ENCODE measurements around the gene PLXNB3. TPM values are rescaled to one million over a fixed set of nuclear protein-coding genes. Genes with fewer than 3 reads are reported as not detected.

Gene PLXNB3
- total RNA-seq, 4 donors from 2014 or later, result 2.7 to 25.6 (median 7.6) TPM

DNA sequence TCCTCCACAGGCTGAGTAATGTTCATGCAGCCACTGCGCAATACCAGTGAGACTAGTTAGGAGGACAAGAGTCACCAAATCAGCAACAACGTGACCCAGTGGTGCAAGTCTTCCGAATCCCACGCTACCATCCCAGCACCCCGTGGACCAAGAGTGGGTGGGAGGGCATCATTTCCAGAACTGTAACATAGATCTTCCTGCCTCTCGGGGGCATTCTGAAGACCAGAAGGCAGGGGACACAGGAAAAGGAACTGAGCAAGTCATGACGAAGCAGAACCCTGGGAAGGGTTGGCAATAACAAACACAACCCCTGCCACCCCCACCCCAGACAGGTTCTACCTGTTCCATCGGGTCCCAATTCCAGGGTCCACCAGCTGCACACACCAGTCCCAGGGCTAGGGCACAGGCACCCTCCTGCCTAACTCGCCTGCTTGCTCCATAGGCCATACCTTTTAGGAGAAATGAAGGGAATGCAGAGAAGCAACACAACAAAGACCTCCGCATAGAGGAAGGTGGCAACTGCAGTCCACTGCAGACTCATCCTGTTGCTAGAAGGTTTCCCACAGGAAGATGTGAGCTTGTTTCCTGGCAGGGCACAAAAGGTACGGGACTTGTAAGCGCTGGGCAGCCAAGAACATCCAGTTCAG lies 41.2 kb upstream of the PLXNB3 start:
- peak overlapping the region; percentile 63 to 75 (median 68) for H3K4me3 ChIP-seq
- peaks cover 2 to 43% (median 17%) of the 10 kb centered on the region in 4 donors for H3K4me1 ChIP-seq
- peak overlapping the region; percentile 89 to 93 (median 92) for H3K27ac ChIP-seq
- peaks cover 0 to 30% (median 0%) of the 10 kb centered on the region in 3 donors for H3K36me3 ChIP-seq
- H3K9me3 ChIP-seq, result no peaks in the 10 kb centered on the region
- H3K27me3 ChIP-seq, result no peaks in the 10 kb centered on the region
- no peak for DNase-seq
- TF ChIP-seq, protein P1, sequence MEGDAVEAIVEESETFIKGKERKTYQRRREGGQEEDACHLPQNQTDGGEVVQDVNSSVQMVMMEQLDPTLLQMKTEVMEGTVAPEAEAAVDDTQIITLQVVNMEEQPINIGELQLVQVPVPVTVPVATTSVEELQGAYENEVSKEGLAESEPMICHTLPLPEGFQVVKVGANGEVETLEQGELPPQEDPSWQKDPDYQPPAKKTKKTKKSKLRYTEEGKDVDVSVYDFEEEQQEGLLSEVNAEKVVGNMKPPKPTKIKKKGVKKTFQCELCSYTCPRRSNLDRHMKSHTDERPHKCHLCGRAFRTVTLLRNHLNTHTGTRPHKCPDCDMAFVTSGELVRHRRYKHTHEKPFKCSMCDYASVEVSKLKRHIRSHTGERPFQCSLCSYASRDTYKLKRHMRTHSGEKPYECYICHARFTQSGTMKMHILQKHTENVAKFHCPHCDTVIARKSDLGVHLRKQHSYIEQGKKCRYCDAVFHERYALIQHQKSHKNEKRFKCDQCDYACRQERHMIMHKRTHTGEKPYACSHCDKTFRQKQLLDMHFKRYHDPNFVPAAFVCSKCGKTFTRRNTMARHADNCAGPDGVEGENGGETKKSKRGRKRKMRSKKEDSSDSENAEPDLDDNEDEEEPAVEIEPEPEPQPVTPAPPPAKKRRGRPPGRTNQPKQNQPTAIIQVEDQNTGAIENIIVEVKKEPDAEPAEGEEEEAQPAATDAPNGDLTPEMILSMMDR (IDR thresholded peaks at IDR 0.05), result peak in 1 of 6 experiments; percentile 7
- TF ChIP-seq POLR2A (IDR thresholded peaks at IDR 0.05), result no peak

DNA sequence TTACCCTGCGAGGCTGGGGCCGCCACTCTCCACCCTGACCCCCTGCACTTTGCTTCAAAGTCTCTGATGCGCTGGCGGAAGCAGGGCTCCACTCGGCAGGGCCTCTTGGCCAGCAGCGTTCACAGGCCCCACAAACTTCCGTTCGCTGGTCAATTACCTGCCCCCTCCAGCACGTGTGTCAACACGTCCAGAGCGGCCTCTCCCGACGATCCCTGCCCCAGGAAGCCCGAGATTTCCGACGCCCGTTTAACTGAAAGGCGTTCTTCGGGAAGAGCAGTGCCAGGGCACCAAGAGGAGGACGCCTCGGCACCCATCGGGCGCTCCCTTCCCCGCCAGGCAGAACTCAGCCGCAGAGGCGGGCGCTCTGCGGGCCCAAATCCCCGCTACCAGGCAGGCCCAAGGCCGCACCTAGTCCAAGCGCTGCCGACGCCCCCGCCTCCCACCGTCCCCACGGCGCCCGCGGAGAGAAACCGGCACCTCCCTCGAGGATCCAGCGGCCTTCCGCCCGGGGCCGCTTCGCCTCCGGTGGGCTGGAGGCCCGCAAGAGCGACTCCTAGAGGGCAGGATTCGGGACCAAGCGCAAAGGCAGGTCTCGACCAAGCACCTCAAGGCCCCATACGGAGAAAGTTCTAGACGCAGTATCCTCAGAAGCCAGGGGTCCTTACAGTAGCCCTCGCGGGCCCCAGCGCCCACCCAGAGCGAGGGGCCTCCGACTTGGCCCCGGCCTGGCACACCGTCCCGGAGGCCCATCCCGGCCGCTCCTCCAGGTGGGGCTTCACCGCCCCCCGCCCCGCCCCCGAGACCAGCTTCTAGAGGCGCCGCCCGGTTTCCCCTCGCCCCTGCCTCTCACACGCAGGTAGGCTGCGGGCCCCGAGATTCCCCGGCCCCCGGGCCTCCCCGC lies 40.4 kb upstream of the PLXNB3 start:
- H3K27me3 ChIP-seq, result no peaks in the 10 kb centered on the region
- H3K9me3 ChIP-seq, result no peaks in the 10 kb centered on the region
- H3K27ac ChIP-seq, result peak overlapping the region; percentile 89 to 93 (median 92)
- H3K36me3 ChIP-seq, result peaks cover 0 to 28% (median 0%) of the 10 kb centered on the region in 3 donors
- peaks cover 3 to 51% (median 17%) of the 10 kb centered on the region in 4 donors for H3K4me1 ChIP-seq
- TF ChIP-seq POLR2A (IDR thresholded peaks at IDR 0.05), result peak; percentile 24 to 26
- TF ChIP-seq, protein P1 (IDR thresholded peaks at IDR 0.05), result peak in 2 of 6 experiments; percentile 22 to 24
- DNase-seq, result peak; percentile 61 to 70 (median 67)
- H3K4me3 ChIP-seq, result peak overlapping the region; percentile 63 to 75 (median 68)

DNA sequence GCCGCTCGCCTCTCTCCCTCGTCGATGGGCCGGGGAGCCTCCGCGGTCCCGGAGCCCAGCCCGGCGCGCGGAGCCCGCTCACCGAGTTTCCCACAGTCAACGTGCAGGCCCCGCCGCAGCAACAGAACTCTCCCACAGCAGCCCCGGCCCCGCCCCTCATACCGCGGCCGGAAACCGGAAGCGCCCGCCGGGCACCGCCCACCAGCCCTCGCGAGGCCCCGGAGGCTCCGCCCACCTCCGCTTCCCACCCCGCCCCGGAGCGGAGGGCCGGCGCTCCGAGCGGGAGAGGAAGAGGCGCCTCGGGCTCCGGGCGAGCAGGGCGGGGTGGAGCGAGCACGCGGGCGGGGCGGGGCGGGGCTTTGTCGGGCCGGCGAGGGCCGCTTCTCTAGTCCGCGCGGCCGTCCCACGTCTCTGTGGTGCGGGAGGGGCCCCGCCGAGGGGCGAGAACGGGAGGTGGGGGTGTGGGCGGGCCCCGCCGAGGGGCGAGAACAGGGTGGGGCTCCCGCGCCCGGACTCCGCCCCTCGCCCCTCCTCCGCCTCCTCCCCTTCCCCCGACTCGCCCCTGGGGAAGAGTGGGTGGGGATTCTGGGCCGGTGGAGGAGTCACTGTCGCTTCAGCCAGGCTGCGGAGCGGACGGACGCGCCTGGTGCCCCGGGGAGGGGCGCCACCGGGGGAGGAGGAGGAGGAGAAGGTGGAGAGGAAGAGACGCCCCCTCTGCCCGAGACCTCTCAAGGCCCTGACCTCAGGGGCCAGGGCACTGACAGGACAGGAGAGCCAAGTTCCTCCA lies 39.6 kb upstream of the PLXNB3 start, which contains the start of the genes ABCD1 and BCAP31:
ABCD1 (plus strand) TSS at position 605 of the 787 bp plus-strand sequence. CDS start 411 bp downstream, outside the sequence.
BCAP31 (minus strand) TSS at position 136 of the 787 bp plus-strand sequence. CDS start 1,143 bp downstream, outside the sequence.
- Histone ChIP-seq H3K4me1 (peaks cover 3 to 52% (median 17%) of the 10 kb centered on the region in 4 donors), H3K36me3 (peaks cover 0 to 22% (median 0%) of the 10 kb centered on the region in 3 donors), H3K27ac (peak within 1 kb of the TSS; percentile 89 to 93 (median 92)), H3K4me3 (peak within 1 kb of the TSS; percentile 63 to 75 (median 68)), H3K27me3 (no peaks in the 10 kb centered on the region), H3K9me3 (no peaks in the 10 kb centered on the region)
- peak; percentile 85 to 94 (median 93) for DNase-seq
- TF ChIP-seq, protein P1 (IDR thresholded peaks at IDR 0.05), result no peak
- peak; percentile 85 to 93 for TF ChIP-seq POLR2A (IDR thresholded peaks at IDR 0.05)

DNA sequence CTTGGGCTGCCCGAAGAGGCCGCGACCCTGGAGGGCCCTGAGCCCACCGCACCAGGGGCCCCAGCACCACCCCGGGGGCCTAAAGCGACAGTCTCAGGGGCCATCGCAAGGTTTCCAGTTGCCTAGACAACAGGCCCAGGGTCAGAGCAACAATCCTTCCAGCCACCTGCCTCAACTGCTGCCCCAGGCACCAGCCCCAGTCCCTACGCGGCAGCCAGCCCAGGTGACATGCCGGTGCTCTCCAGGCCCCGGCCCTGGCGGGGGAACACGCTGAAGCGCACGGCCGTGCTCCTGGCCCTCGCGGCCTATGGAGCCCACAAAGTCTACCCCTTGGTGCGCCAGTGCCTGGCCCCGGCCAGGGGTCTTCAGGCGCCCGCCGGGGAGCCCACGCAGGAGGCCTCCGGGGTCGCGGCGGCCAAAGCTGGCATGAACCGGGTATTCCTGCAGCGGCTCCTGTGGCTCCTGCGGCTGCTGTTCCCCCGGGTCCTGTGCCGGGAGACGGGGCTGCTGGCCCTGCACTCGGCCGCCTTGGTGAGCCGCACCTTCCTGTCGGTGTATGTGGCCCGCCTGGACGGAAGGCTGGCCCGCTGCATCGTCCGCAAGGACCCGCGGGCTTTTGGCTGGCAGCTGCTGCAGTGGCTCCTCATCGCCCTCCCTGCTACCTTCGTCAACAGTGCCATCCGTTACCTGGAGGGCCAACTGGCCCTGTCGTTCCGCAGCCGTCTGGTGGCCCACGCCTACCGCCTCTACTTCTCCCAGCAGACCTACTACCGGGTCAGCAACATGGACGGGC lies 38.8 kb upstream of the PLXNB3 start:
- no peaks in the 10 kb centered on the region for H3K9me3 ChIP-seq
- peak overlapping the region; percentile 89 to 93 (median 92) for H3K27ac ChIP-seq
- H3K36me3 ChIP-seq, result peaks cover 0 to 14% (median 0%) of the 10 kb centered on the region in 3 donors
- H3K27me3 ChIP-seq, result no peaks in the 10 kb centered on the region
- peaks cover 3 to 52% (median 17%) of the 10 kb centered on the region in 4 donors for H3K4me1 ChIP-seq
- DNase-seq, result no peak
- TF ChIP-seq, protein P1 (IDR thresholded peaks at IDR 0.05), result no peak
- TF ChIP-seq POLR2A (IDR thresholded peaks at IDR 0.05), result no peak
- H3K4me3 ChIP-seq, result peak overlapping the region; percentile 63 to 75 (median 68)
